IPS-18a (cell line): ENCODE measurements around the gene PRKAG3.

Experiments
- H3K27ac ChIP-seq: one replicate; pipeline ENCODE4 v1.5.1; 2013; ENCODE audit warnings: low read length
- H3K27me3 ChIP-seq: one replicate; pipeline ENCODE4 v1.6.1; 2013; ENCODE audit warnings: mild to moderate bottlenecking, low read length; ENCODE audit not compliant: control insufficient read depth, insufficient read depth
- H3K36me3 ChIP-seq: one replicate; pipeline ENCODE4 v1.6.1; 2013; ENCODE audit warnings: low read depth, low read length; ENCODE audit not compliant: control insufficient read depth
- H3K4me1 ChIP-seq: one replicate; pipeline ENCODE4 v1.6.1; 2013; ENCODE audit warnings: low read depth, low read length; ENCODE audit not compliant: control insufficient read depth
- H3K4me3 ChIP-seq: one replicate; pipeline ENCODE4 v1.5.1; 2013; ENCODE audit warnings: low read length
- H3K9ac ChIP-seq: one replicate; pipeline ENCODE4 v1.6.1; 2013; ENCODE audit warnings: mild to moderate bottlenecking, low read length, moderate library complexity
- H3K9me3 ChIP-seq: one replicate; pipeline ENCODE4 v1.6.1; 2013; ENCODE audit warnings: low read depth, low read length; ENCODE audit not compliant: control insufficient read depth

Gene PRKAG3

DNA sequence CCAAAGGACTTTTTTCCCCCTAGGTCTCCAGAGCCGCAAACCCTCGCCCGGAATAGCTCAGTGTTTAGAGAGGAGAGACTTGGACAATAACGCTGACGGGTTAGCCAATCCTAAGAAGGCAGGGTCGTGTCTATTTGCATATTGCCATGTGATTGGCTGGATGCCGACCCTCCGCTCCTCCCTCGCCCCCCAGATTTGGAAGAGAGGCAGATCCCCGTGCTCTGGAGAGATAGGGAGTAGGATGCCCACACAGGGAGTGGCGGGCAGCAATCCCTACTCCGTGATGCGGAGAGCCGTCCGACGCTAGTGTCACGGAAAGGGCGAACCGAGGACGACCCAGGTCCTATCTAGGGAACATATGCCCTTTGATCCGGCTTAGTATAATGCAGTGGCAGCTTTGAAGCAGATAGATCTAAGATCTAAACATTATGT, 29.4 kb upstream of the PRKAG3 start:
- Histone ChIP-seq H3K9me3 (no peaks in the 10 kb centered on the region), H3K36me3 (no peaks in the 10 kb centered on the region), H3K27ac (no peak overlapping the region), H3K4me1 (peaks cover 5% of the 10 kb centered on the region), H3K4me3 (peak overlapping the region; percentile 17), H3K9ac (no peak overlapping the region), H3K27me3 (peaks cover 95% of the 10 kb centered on the region)

DNA sequence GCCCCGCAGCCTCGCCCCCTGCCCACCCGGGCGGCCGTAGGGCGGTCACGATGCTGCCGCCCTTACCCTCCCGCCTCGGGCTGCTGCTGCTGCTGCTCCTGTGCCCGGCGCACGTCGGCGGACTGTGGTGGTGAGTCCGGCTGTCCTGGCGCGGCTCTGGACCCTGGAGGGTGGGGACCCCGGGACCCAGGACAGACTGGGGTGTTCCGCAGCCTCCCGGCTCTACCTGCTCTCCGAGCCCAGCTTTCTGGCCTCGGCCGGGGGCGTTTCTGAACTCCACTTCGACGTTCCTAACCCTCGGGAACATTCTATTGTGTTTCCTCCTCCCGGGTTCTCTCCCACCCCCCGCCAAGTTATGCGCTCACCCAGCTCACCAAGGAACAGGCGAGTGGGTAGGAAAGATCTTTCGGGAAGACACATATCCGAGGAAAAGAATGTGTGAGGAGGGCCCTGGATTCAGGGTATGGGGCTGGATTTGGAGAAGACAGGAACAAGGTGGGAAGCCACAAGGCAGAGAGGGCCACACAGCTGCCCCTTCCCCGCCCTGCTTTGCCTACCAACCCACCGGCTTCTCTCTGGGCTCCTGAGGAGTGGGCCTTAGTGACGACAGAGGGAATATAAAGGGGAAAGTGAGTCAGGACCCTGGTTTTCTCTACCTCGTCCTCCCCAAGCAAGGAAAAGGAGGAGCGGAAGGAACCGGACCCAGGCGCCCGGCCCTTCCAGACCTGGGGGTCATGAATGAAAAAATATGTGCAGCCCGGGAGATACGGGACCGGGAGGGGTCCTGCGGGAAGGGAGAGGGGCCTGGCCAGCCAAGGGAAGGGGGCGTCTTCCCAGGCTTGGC, 28.6 kb upstream of the PRKAG3 start:
- Histone ChIP-seq H3K4me3 (peak overlapping the region; percentile 22), H3K27ac (no peak overlapping the region), H3K36me3 (no peaks in the 10 kb centered on the region), H3K9ac (no peak overlapping the region), H3K27me3 (peaks cover 98% of the 10 kb centered on the region), H3K9me3 (no peaks in the 10 kb centered on the region), H3K4me1 (peaks cover 9% of the 10 kb centered on the region)

DNA sequence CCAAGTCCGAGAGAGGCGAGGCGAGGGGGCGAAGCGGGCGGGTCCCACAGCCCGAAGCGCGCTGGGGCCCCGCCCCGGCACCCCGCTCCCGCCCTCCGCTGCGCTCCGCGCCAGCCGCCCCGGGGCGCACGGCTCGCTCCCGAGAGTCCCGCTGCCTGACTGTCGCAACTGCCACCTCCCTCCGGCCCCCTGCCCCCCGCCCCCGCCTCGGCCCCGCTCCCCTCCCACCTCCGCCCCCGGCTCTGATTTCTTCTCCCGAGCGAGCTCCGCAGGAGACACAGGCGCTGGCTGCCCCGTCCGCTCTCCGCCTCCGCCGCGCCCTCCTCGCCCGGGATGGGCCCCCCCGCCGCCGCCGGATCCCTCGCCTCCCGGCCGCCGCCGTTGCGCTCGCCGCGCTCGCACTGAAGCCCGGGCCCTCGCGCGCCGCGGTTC, 28.0 kb upstream of the PRKAG3 start, which contains the start of gene WNT6:
WNT6 (plus strand) TSS at position 250 of the 432 bp plus-strand sequence. CDS start 233 bp downstream, outside the sequence.
- H3K4me1 ChIP-seq, result peaks cover 9% of the 10 kb centered on the region
- no peak within 1 kb of the TSS for H3K27ac ChIP-seq
- no peaks in the 10 kb centered on the region for H3K36me3 ChIP-seq
- peak within 1 kb of the TSS; percentile 33 for H3K4me3 ChIP-seq
- peaks cover 98% of the 10 kb centered on the region for H3K27me3 ChIP-seq
- no peaks in the 10 kb centered on the region for H3K9me3 ChIP-seq
- H3K9ac ChIP-seq, result no peak within 1 kb of the TSS

DNA sequence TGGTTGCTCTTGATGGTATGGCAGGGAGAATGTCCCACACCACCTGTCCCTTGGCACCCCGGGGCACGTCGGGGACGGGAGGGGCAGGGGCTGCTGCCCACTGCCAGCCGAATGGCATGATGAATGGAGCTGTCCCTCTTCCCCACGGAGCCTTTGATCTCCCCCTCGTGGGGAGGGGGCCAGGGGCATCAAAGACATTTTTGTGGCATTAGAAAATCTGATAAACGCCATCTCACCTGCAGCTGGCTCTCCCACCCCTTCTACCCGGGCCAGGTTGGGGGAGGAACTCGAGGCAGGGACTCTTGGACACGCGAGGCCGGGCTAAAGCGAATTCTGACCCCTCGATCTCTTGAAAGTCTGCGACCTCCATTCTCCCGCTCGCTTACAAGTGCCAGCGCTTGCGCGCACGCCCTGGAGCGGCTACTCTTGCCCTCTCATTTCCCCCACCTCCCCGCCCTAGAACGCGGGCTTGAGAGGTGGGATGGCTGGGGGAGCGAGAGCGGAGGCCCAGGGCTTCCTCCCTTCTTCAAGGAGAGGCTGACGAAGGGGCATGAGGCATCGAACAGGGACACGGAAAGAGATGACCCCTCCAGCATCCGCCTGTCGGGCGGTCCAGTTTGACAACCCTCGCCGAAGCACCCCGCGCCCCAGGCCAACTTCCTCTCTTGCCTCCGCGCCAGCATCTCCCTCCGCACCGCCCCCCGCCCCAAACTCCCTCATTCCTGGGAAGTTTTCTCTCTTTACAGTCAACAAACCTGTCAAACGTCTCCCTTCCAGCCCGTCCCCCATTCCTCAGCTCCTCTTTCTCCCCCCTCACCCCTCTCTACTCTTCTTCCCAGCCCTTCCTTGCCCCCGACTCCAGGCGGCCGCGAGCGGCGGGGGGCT, 27.3 kb upstream of the PRKAG3 start:
- peaks cover 98% of the 10 kb centered on the region for H3K27me3 ChIP-seq
- no peaks in the 10 kb centered on the region for H3K9me3 ChIP-seq
- H3K36me3 ChIP-seq, result no peaks in the 10 kb centered on the region
- H3K4me3 ChIP-seq, result peak overlapping the region; percentile 33
- H3K4me1 ChIP-seq, result peaks cover 9% of the 10 kb centered on the region
- H3K9ac ChIP-seq, result no peak overlapping the region
- H3K27ac ChIP-seq, result no peak overlapping the region

DNA sequence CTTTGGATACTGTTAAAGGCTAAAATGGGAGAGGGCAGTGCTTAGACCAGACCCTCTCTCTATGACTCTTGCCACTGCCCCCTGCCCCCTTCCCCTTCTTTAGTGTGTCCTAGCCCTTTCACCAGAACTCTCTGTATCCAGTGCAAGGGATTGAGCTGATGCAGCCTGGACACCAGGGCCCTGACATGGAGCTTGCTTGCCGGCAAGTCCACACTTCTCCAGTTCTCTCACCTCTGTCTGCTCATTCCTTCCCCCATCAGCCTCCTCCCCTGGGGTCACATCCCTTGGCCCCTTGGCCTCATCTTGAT, 26.5 kb upstream of the PRKAG3 start:
- no peaks in the 10 kb centered on the region for H3K9me3 ChIP-seq
- H3K27ac ChIP-seq, result no peak overlapping the region
- H3K36me3 ChIP-seq, result no peaks in the 10 kb centered on the region
- H3K27me3 ChIP-seq, result peaks cover 98% of the 10 kb centered on the region
- no peak overlapping the region for H3K4me3 ChIP-seq
- H3K9ac ChIP-seq, result no peak overlapping the region
- H3K4me1 ChIP-seq, result peaks cover 11% of the 10 kb centered on the region

DNA sequence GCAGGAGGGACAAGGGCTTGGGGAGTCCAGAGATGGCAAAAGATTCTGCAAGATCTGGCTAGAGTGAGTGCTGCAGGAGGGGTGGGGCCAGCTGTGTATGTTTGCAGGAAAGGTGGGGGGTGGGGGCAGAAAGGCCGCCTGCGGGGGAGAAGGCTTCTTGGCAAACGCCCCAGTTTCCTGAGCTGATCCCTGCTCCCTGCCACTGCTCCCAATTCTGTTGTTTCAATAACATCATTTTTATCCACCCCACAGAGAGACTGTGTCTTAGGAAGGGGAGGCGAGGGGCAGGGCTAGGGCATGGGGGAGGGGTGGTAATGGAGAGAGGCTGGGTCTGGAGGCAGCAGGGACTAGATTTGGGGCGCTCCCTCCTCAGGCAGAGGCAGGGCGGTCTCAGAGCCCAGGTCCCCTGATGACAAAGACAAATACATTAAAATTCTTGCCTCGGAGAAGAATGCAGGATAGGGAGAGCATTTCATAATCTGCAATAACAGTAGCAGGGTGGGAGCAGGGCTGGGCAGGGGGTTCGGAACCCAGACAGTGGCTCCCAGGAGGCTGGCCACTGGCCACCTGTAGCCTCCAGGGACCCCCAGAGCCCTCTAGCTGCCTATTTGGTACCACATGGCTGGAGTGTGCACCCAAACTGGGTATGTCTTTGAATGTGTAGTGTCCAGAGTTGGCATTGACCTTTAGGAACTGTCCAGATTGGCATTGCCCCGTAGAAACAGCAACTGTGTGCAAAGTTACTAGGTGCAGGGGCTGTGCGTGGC, 26.0 kb upstream of the PRKAG3 start:
- H3K9me3 ChIP-seq, result no peaks in the 10 kb centered on the region
- H3K36me3 ChIP-seq, result no peaks in the 10 kb centered on the region
- no peak overlapping the region for H3K9ac ChIP-seq
- H3K4me3 ChIP-seq, result no peak overlapping the region
- peaks cover 13% of the 10 kb centered on the region for H3K4me1 ChIP-seq
- peaks cover 98% of the 10 kb centered on the region for H3K27me3 ChIP-seq
- H3K27ac ChIP-seq, result no peak overlapping the region

DNA sequence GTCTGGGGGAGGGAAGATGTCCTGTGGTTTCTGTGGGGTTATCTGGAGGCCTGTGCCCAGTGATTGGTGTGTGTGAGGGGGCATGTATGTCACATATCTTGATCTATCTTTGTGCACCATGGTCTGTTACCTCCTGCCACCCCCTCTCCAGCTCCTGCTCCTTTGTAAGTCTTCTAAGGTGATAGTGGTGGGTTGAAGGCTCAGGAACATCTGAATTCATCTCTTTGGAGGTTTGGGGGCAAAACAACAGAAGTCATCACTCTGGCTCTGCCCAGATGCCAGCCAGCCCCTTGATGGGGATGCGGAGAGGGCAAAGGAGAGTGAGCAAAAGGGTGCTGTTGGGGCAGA, 25.3 kb upstream of the PRKAG3 start:
- peaks cover 13% of the 10 kb centered on the region for H3K4me1 ChIP-seq
- H3K36me3 ChIP-seq, result no peaks in the 10 kb centered on the region
- peaks cover 91% of the 10 kb centered on the region for H3K27me3 ChIP-seq
- no peaks in the 10 kb centered on the region for H3K9me3 ChIP-seq
- H3K9ac ChIP-seq, result no peak overlapping the region
- no peak overlapping the region for H3K4me3 ChIP-seq
- H3K27ac ChIP-seq, result no peak overlapping the region

DNA sequence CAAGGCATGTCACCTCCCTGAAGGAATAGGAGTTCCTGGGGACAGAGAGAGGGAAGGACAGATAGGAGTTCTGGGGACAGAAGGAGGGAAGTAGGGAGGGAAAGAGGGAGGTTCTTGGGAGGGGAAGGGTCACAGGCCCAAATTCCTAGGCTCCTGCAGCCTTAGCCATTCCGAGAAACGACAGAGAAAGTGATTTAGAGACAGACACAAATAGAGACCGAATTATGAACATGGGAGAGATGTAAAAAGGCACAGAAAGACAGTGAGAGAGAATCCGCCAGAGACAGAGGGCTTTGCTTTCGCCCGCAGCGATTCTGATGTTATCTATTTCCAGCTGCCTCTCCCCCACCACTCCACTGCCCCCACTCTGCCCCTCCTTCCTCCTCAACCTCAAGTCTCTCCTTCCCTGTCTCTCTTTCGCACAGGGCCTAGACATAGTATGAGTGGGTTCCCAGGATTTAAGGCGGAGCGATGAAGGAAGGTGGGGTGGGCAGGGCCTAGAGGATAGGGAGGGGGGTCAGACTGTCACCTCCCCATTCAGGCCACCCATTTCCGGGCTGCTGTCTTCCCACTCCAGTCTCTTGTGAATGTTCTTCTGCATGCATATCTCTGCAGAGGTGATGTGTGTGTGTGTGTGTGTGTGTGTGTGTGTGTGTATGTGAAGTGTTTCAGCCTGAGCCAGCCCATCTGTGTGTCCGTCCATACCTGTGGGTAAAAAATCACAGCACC, 24.7 kb upstream of the PRKAG3 start:
- H3K4me3 ChIP-seq, result no peak overlapping the region
- H3K9ac ChIP-seq, result no peak overlapping the region
- H3K36me3 ChIP-seq, result no peaks in the 10 kb centered on the region
- H3K27me3 ChIP-seq, result peaks cover 86% of the 10 kb centered on the region
- H3K9me3 ChIP-seq, result no peaks in the 10 kb centered on the region
- H3K27ac ChIP-seq, result no peak overlapping the region
- H3K4me1 ChIP-seq, result peaks cover 13% of the 10 kb centered on the region

DNA sequence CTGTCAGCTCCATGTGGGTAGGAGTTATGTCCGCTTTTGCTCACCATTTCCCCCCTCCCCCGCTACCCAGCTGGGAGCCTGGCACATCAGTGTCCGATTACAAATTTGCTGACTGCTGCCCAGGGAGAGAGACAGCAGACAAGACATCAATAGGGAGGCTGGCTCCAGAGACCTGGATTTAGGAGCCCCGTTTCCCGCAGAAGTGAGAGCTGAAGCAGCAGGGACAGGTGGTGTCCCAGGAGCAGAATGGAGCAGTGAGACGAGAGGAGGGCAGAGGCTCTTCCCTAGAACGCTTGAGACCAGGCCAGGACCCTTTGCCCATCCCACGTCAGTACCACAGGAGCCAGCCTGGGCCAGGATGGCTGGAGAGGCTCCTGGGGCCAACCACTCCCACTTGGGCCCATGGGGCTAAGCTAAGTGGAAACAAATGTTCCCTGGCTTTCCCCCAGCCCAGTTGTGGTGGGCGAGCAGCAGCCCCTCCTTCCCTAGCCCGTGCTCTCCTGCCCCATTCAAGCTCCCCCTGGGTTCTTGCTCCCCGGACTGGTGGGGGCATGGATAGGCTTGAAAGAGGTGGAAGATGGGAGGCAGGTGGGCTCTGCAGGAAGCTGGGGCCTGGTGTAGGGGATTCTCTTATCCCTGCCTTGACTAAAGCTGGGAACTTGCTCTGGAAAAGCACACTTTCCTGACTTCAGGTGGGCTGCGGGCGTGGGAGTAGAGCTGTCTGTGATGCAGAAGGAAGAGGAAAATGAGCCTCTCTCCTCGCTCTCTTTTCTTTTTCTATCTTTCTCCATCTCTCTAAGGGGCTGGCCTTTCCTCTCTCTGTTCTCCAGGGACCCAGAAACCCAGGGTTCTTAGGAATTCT, 23.9 kb upstream of the PRKAG3 start:
- Histone ChIP-seq H3K36me3 (no peaks in the 10 kb centered on the region), H3K27ac (no peak overlapping the region), H3K9ac (no peak overlapping the region), H3K9me3 (no peaks in the 10 kb centered on the region), H3K4me3 (no peak overlapping the region), H3K27me3 (peaks cover 78% of the 10 kb centered on the region), H3K4me1 (peaks cover 13% of the 10 kb centered on the region)

DNA sequence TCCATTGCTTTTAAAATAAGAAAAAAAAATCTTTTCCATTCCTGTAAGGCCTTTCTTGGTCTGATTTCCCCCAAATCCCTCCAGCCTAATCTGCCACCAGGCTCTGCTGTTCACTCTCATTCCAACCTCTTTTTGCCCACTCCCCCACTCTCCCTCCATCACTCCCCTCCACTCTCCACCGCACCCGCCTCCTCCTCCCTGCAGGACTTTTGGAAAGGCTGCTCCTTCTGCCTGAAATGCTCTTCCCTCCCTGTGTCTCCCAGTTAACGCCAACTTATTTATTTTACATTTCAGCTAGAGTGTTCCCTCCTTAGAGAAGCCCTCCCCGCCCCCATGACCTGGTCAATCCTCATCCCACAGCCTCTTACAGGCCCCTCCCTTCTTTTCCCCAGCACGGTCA, 23.3 kb upstream of the PRKAG3 start:
- no peak overlapping the region for H3K9ac ChIP-seq
- no peak overlapping the region for H3K27ac ChIP-seq
- peaks cover 71% of the 10 kb centered on the region for H3K27me3 ChIP-seq
- no peaks in the 10 kb centered on the region for H3K36me3 ChIP-seq
- H3K9me3 ChIP-seq, result no peaks in the 10 kb centered on the region
- H3K4me3 ChIP-seq, result no peak overlapping the region
- H3K4me1 ChIP-seq, result peaks cover 8% of the 10 kb centered on the region
